Endothelial cell of umbilical vein (primary cell): Measurements from ENCODE around the gene GTF2B. TPM values are rescaled to one million over a fixed set of nuclear protein-coding genes. Genes with fewer than 3 reads are reported as not detected.

Experiments
- BruUV-seq: library from RNA; stranded (reverse); fragments of 400-500 nt; replicated peaks from 2 replicates; lab custom pipeline; 2021; lab: Mats Ljungman, UMichigan
- CTCF ChIA-PET: fragments of 300-600, 350-600 bp; sonication (Branson Sonifier 250); formaldehyde crosslinking; loops from one replicate; lab custom pipeline; 2021; ENCODE audit warnings: antibody characterized with exemption, inconsistent platforms; lab: Charles Lee
- POLR2A ChIA-PET: fragments of 300-600, 350-600 bp; sonication (Branson Sonifier 250); formaldehyde crosslinking; loops from one replicate; lab custom pipeline; 2021; ENCODE audit warnings: antibody characterized with exemption, inconsistent platforms; lab: Charles Lee
- DNase-seq: peaks from one replicate; pipeline ENCODE4 v3.0.0-alpha.2; 2011; ENCODE audit warnings: low read depth, low spot score
- FAIRE-seq: peaks from 2 replicates; lab custom pipeline; 2011; peaks lifted over from hg19 to GRCh38; lab: Jason Lieb, UNC
- H2AFZ ChIP-seq: 2 replicates; pipeline ENCODE4 v1.6.0; 2012; ENCODE audit warnings: low read depth, low read length, control low read depth, inconsistent platforms
- H3K27ac ChIP-seq: 2 replicates; pipeline ENCODE4 v1.5.1; 2011; ENCODE audit warnings: low read depth, mild to moderate bottlenecking, control low read depth, low read length, moderate library complexity; ENCODE audit not compliant: insufficient read depth
- H3K27me3 ChIP-seq, 2 experiments: 2 replicates each; pipeline versions ENCODE4 v1.6.0 to v1.6.1; 2011; ENCODE audit warnings: low read length in 2 of 2, mixed read lengths in 1 of 2; ENCODE audit not compliant: control insufficient read depth in 2 of 2, insufficient read depth in 2 of 2
- H3K36me3 ChIP-seq, 2 experiments: 2 replicates in 1 of 2; 3 replicates in 1 of 2; pipeline ENCODE4 v1.5.1; 2011; ENCODE audit warnings: low read length in 2 of 2, mild to moderate bottlenecking in 1 of 2, moderate library complexity in 1 of 2; ENCODE audit not compliant: control insufficient read depth in 2 of 2, insufficient read depth in 2 of 2; ENCODE audit errors: extremely low read depth in 1 of 2
- H3K4me1 ChIP-seq: 3 replicates; pipeline ENCODE4 v1.5.1; 2011; ENCODE audit warnings: mild to moderate bottlenecking, low read length; ENCODE audit not compliant: control insufficient read depth, insufficient read depth; ENCODE audit errors: extremely low read depth
- H3K4me2 ChIP-seq: 2 replicates; pipeline ENCODE4 v1.6.1; 2011; ENCODE audit warnings: low read length, control low read depth, mixed read lengths; ENCODE audit not compliant: insufficient read depth
- H3K4me3 ChIP-seq, 3 experiments: fragments of 200-600 bp in 1 of 3; sonication (generic), shearing (Covaris generic) in 1 of 3; replicated peaks in 1 of 3; 2 replicates each; pipeline ENCODE4 v1.5.1; 2011 to 2016; ENCODE audit warnings: control low read depth in 3 of 3, low read length in 3 of 3, mild to moderate bottlenecking in 2 of 3, inconsistent platforms in 1 of 3, low read depth in 1 of 3, moderate library complexity in 1 of 3; ENCODE audit not compliant: insufficient read depth in 1 of 3
- H3K79me2 ChIP-seq: 2 replicates; pipeline ENCODE4 v1.6.0; 2012; ENCODE audit warnings: low read length, inconsistent platforms; ENCODE audit not compliant: control insufficient read depth, insufficient read depth
- H3K9ac ChIP-seq: replicated peaks from 2 replicates; pipeline ENCODE3; 2011; ENCODE audit warnings: low read length, control low read depth; ENCODE audit not compliant: insufficient read depth; ENCODE audit errors: extremely low read depth
- H3K9me1 ChIP-seq: replicated peaks from 3 replicates; pipeline ENCODE4 v1.6.0; 2011; ENCODE audit warnings: mild to moderate bottlenecking, low read length; ENCODE audit not compliant: control insufficient read depth, insufficient read depth; ENCODE audit errors: extremely low read depth
- H3K9me3 ChIP-seq: replicated peaks from 2 replicates; pipeline ENCODE4 v1.5.1; 2012; ENCODE audit warnings: low read length, inconsistent platforms; ENCODE audit not compliant: control insufficient read depth, insufficient read depth
- H4K20me1 ChIP-seq: replicated peaks from 2 replicates; pipeline ENCODE3; 2011; ENCODE audit warnings: mild to moderate bottlenecking, low read length; ENCODE audit not compliant: control insufficient read depth, insufficient read depth; ENCODE audit errors: extremely low read depth
- EZH2 ChIP-seq: IDR thresholded peaks from 2 replicates; pipeline ENCODE4 v1.6.1; 2012; ENCODE audit warnings: borderline replicate concordance, low read depth, mild to moderate bottlenecking, moderate library complexity, low read length, inconsistent platforms; ENCODE audit not compliant: severe bottlenecking
- JUN ChIP-seq: IDR thresholded peaks from 2 replicates; pipeline ENCODE4 v1.6.1; 2011; ENCODE audit warnings: borderline replicate concordance, low read depth; ENCODE audit not compliant: insufficient read length, insufficient read depth
- MYC ChIP-seq: IDR thresholded peaks from one replicate; pipeline ENCODE4 v1.6.1; 2011; ENCODE audit warnings: mild to moderate bottlenecking, low read depth, low read length
- POLR2A ChIP-seq: IDR thresholded peaks from 2 replicates; pipeline ENCODE4 v1.6.1; 2012; ENCODE audit warnings: low read depth, mild to moderate bottlenecking, control low read depth, low read length
- POLR2AphosphoS5 ChIP-seq: IDR thresholded peaks from 2 replicates; pipeline ENCODE4 v1.6.1; 2012; ENCODE audit warnings: low read depth, mild to moderate bottlenecking, control low read depth, low read length, moderate library complexity; ENCODE audit not compliant: insufficient read depth
- dilution Hi-C: fragments of 300-500 bp; cut with MboI; formaldehyde crosslinking; loops from one replicate; pipeline ENCODE4 v1.15.0; 2019; ENCODE audit warnings: low sequenced_read_pairs; ENCODE audit not compliant: extremely low pct_ligation_motif_present
- intact Hi-C: fragments of 100-400 bp; cut with micrococcal nuclease; formaldehyde crosslinking; loops from one replicate; pipeline ENCODE4 v1.10.0; 2022
- polyA plus RNA-seq, 4 experiments: library from polyadenylated mRNA; depleted of rRNA in 3 of 4; stranded (reverse) in 3 of 4; unstranded in 1 of 4; fragments of >200 nt; gene quantifications; 2 replicates each; pipeline versions ENCODE4 v1.2.1 to v1.2.3, GENCODE V29; 2011 to 2012; ENCODE audit warnings: missing spikeins in 1 of 4
- small RNA-seq: library from RNA; depleted of rRNA; stranded (forward); fragments of <200 nt; gene quantifications from one replicate; pipeline ENCODE3, GENCODE V24; 2012; ENCODE audit warnings: low replicate concordance, low read depth; ENCODE audit not compliant: insufficient read depth, insufficient read length
- total RNA-seq: library from RNA; stranded (reverse); gene quantifications from 2 replicates; pipeline ENCODE4 v1.2.3, GENCODE V29; 2021
- TF ChIP-seq, protein P1 (sequence below), 2 donors: IDR thresholded peaks; 1 replicate in 1 of 2; 2 replicates in 1 of 2; pipeline ENCODE4 v1.5.1; 2011; ENCODE audit warnings: low read length in 2 of 2, mild to moderate bottlenecking in 2 of 2, moderate library complexity in 2 of 2, control low read depth in 1 of 2, inconsistent platforms in 1 of 2, low read depth in 1 of 2; ENCODE audit not compliant: insufficient read depth in 1 of 2; ENCODE audit errors: extremely low read depth in 1 of 2
- TF ChIP-seq, protein P2 (sequence below): IDR thresholded peaks from 2 replicates; pipeline ENCODE4 v1.6.1; 2011; ENCODE audit not compliant: insufficient read depth, insufficient read length

Gene GTF2B
- total and polyA plus RNA-seq, 2 donors (not counting 3 experiments of a cell fraction or from before 2014, with no cell fraction given) = 19.8 to 20.0 TPM

DNA sequence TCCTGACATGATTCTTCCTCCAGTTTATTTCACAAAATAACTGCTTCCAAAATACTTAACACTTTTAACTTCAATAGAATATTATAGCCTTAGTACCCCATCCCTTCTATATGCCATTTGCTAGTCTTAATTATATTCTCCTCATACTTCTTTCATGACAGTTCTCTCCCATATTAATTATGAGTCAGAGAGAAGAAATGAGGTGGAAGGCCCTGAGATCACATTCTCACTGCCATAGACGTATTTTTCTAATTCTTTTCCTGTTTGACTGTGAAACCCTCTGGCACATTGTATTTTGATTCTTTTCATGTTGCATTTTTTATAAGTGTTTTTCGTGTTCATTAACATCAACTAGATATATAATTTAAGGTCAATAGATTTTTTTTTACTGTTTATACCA is 88.4 kb downstream of the GTF2B start:
- POLR2A ChIA-PET = no interaction called here
- H3K27me3 ChIP-seq = no peaks in the 10 kb centered on the region
- no peaks in the 10 kb centered on the region for H3K9me3 ChIP-seq
- no peaks in the 10 kb centered on the region for H3K9me1 ChIP-seq
- dilution Hi-C loops = no loop called here
- DNase-seq = peak; percentile 44
- H3K4me2 ChIP-seq = no peak overlapping the region
- no peak overlapping the region for H3K27ac ChIP-seq
- TF ChIP-seq JUN = no peak
- TF ChIP-seq POLR2AphosphoS5 = no peak
- TF ChIP-seq, protein P1, sequence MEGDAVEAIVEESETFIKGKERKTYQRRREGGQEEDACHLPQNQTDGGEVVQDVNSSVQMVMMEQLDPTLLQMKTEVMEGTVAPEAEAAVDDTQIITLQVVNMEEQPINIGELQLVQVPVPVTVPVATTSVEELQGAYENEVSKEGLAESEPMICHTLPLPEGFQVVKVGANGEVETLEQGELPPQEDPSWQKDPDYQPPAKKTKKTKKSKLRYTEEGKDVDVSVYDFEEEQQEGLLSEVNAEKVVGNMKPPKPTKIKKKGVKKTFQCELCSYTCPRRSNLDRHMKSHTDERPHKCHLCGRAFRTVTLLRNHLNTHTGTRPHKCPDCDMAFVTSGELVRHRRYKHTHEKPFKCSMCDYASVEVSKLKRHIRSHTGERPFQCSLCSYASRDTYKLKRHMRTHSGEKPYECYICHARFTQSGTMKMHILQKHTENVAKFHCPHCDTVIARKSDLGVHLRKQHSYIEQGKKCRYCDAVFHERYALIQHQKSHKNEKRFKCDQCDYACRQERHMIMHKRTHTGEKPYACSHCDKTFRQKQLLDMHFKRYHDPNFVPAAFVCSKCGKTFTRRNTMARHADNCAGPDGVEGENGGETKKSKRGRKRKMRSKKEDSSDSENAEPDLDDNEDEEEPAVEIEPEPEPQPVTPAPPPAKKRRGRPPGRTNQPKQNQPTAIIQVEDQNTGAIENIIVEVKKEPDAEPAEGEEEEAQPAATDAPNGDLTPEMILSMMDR (IDR thresholded peaks at IDR 0.05; ENCODE audit: extremely low read depth in 1 of 2, insufficient read depth in 1 of 2, low read depth in 1 of 2, low read length in 2 of 2) = no peak
- TF ChIP-seq MYC = no peak
- TF ChIP-seq, protein P2, sequence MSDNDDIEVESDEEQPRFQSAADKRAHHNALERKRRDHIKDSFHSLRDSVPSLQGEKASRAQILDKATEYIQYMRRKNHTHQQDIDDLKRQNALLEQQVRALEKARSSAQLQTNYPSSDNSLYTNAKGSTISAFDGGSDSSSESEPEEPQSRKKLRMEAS = no peak
- TF ChIP-seq EZH2 = no peak
- TF ChIP-seq POLR2A = no peak
- peaks cover 3% of the 10 kb centered on the region for H3K4me1 ChIP-seq
- H3K9ac ChIP-seq = no peak overlapping the region
- no peaks in the 10 kb centered on the region for H4K20me1 ChIP-seq
- peaks cover 3 to 10% of the 10 kb centered on the region in 2 experiments for H3K36me3 ChIP-seq
- BruUV-seq = no TSS peak
- H2AFZ ChIP-seq = no peak overlapping the region
- no peak overlapping the region for H3K4me3 ChIP-seq
- CTCF ChIA-PET = no interaction called here
- H3K79me2 ChIP-seq = no peaks in the 10 kb centered on the region
- FAIRE-seq = no peak
- intact Hi-C loops = loop anchor here (5.0 kb wide), 1 partner anchor 146 kb away; no protein-coding TSS in a partner anchor

Small RNA genes within 50 kb of the gene (small RNA-seq; reads per million reads assigned to genes)
- not detected for gene RNU6-125P

Other genes starting within 250 kb of the GTF2B start
- 47.3 and 49.1 TPM in 2 replicates for gene PKN2, start 207.3 kb downstream of the GTF2B start, total RNA-seq
- 8.5 and 11.5 TPM in 2 replicates for gene PKN2, start 207.3 kb downstream of the GTF2B start, polyA plus RNA-seq
- gene KYAT3, start 101.1 kb upstream of the GTF2B start, total RNA-seq = 18.1 and 21.1 TPM in 2 replicates
- gene KYAT3, start 101.1 kb upstream of the GTF2B start, polyA plus RNA-seq = 7.0 and 8.0 TPM in 2 replicates
- 7.6 and 9.9 TPM in 2 replicates for gene RBMXL1, start 101.1 kb upstream of the GTF2B start, total RNA-seq
- gene RBMXL1, start 101.1 kb upstream of the GTF2B start, polyA plus RNA-seq = 2.5 and 2.9 TPM in 2 replicates
- 7.3 and 12.7 TPM in 2 replicates for gene GBP3, start 131.3 kb upstream of the GTF2B start, total RNA-seq
- gene GBP3, start 131.3 kb upstream of the GTF2B start, polyA plus RNA-seq = 4.8 and 5.7 TPM in 2 replicates
- 17.8 and 28.0 TPM in 2 replicates for gene GBP1, start 173.6 kb upstream of the GTF2B start, total RNA-seq
- 9.8 and 11.6 TPM in 2 replicates for gene GBP1, start 173.6 kb upstream of the GTF2B start, polyA plus RNA-seq
- 19.4 and 30.2 TPM in 2 replicates for gene GBP2, start 234.5 kb upstream of the GTF2B start, total RNA-seq
- 13.1 TPM in 2 replicates for gene GBP2, start 234.5 kb upstream of the GTF2B start, polyA plus RNA-seq